ENCODE measurements around the gene VPS26C.
A peak's percentile ranks its signal among the peaks of the same experiment; 100 is the strongest.
"Not testable (repeated sequence)": the region's sequence is repeated elsewhere in the genome, so short reads cannot be mapped to it uniquely, and the experiment has no call there.

Gene VPS26C

GRCh38 chr21:37267269-37268185, at the start of gene VPS26C:
Gene VPS26C (minus strand): TSS chr21:37267334. CDS start chr21:37267294, 40 bp downstream.
- peak; percentile 45 for DNase-seq

GRCh38 chr21:37316072-37316471, 48.9 kb upstream of the VPS26C start:
- not testable (repeated sequence) for DNase-seq

DNA sequence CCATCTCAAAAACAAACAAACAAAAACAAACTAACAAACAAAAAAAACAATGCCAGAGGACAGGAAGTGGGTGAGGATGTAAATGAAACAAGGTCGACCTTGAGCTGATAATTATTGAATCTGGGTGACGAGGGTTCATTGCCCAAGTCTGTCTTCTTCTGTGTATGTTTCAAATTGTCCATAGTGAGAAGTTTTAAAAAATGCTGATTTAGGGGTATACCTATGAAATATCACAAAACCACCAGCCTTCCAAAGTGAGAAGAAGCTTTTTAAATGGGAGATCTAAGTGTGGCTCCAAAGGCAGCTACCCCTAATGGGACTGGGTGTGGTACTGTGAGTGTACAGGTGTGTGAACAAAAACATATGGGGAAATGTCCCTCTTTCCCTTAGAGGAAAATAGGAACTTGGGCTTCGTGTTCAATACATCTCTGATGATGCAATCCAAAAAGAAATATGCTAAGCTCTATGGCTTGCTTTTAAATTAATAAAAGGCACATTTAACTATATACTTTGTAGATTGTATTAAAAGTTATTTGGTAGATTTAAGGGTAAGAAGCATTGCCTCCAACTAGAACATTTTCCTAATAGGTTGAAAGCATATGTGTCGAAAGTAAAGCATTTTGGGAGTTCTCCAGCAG, 33.1 kb upstream of the VPS26C start:
- DNase-seq: no peak

- no peak for DNase-seq
Observed at GRCh38 chr21:37297364-37297763, 30.2 kb upstream of the VPS26C start.

GRCh38 chr21:37294679-37295078, 27.5 kb upstream of the VPS26C start:
- DNase-seq: no peak

DNA sequence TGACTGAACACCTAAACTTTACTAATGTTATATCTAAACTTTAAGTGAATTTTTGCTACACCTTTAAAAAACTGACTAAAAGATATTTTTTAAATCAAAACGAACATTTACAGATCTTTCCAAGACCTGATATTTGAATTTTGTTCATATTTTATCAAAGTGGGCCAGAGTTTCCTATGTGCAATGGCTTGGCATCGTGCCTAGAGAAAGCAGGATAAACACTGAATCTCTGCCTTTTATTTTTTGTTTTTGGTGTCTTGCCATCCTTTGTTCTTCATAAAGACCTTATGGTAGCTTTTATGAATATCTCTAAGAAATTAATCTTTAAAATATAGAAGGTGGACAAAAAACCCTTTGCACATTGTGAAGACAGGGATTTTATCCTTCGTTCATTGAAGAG, 25.8 kb upstream of the VPS26C start:
- no peak for DNase-seq

DNA sequence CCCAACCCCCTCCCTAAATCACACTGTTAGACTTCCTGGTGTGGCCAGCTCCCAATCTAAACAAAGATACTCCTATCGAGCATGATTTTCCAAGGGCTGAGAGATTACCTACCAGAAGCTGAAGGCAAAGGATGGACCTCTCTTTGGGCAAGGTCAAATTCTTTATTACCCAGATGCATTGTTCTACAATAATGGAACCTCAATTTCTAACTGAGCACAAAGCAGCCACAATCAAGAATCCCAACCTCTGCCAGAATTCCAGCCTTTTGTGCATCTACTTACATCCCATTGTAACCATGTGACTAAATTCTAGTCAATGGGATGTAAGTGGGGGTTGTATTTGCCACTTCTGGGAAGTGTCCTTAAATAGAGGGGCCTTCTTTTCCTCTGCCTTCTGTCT, 24.9 kb upstream of the VPS26C start:
- DNase-seq: no peak

DNA sequence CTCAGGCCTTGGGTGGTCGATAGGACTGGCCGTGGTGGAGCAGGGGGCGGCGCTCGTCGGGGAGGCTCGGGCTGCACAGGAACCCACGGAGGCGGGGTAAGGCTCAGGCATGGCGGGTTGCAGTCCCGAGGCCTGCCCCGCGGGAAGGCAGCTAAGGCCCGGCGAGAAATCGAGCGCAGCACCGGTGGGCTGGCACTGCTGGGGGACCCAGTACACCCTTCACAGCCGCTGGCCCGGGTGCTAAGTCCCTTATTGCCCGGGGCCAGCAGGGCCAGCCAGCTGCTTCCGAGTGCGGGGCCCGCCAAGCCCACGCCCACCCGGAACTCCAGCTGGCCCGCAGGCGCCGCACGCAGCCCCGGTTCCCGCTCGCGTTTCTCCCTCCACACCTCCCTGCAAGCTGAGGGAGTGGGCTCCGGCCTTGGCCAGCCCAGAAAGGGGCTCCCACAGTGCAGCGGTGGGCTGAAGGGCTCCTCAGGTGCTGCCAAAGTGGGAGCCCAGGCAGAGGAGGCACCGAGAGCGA, 16.1 kb upstream of the VPS26C start:
- DNase-seq: not testable (repeated sequence)

DNA sequence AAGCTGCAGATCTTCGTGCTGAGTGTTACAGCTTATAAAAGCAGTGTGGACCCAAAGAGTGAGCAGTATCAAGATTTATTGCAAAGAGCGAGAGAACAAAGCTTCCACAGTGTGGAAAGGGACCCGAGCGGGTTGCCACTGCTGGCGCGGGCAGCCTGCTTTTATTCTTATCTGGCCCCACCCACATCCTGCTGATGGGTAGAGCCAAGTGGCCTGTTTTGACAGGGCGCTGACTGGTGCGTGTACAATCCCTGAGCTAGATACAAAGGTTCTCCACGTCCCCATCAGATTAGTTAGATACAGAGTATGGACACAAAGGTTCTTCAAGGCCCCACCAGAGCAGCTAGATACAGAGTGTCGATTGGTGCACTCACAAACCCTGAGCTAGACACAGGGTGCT, 15.5 kb upstream of the VPS26C start:
- not testable (repeated sequence) for DNase-seq

DNA sequence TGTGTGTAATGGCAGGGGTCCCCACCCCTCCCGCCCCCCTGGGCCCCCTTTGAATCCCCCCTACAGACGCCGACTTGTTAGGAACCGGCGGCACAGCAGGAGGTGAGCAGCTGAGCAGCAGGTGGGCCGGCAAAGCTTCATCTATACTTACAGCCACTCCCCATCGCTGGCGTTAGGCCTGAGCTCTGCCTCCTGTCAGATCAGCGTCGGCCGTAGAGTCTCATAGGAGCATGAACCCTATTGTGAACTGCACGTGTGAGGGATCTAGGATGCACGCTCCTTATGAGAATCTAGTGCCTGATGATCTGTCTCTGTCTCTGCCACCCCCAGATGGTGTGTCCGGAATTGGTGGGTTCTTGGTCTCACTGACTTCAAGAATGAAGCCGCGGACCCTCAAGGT, 14.9 kb upstream of the VPS26C start:
- DNase-seq: no peak

DNA sequence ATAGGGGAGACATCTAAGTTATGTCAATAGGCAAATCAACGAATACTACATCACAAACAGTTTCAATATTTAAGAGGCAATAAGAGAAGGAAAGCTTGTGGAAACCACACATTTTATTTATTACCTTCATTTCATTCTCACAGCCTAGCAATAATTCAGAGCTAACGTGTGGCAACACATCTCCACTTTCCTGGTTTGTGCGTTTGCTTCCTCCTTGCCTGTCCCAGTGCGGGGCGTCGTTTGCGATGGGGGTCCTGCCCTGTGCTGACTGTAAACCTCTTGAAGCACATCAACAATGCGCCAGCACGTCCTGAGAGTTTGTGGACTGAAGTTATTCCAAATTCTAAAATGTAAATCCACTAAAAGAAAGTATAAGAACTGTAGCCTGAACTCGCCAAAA, 14.4 kb upstream of the VPS26C start:
- DNase-seq: no peak

GRCh38 chr21:37279271-37279670, 12.1 kb upstream of the VPS26C start:
- DNase-seq: not testable (repeated sequence)

GRCh38 chr21:37278199-37278598, 11.1 kb upstream of the VPS26C start:
- no peak for DNase-seq

GRCh38 chr21:37276377-37276776, 9.2 kb upstream of the VPS26C start:
- DNase-seq: no peak

DNA sequence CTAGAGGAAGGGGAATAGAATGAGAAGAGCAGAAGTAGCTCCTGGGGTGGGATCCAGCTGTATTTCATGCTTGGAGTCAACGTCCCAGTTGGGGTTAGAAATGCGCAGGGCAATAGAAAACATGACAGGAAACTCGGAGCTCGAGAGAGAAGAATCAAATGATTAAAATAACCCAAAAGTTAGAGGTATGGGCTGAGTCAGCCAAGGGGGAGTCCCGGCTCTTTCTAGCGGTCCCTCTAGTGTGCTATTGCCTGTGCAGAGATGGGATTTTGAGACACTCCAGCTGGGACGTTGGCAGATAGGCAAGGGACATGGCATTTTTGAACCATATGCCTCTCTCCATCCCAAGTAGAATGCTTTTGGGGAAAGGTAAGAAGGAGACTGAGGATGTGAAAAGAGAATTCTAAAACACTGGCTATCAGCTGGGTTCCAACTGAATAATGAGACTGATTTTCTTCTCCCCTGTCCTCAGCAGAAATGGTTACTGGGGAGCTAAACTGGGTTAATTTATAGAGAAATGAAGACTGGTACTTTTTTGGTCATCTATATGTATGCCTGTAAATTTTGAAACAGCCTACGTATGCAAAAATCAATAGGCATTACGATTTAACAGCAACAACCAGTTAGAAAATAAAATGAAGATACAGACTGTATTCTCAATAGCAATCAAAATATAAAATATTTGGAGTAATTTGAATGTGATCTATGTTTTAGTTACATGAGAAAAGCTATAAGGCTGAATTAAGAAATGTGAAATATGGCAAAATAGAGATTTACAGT, 7.0 kb upstream of the VPS26C start:
- DNase-seq: no peak

GRCh38 chr21:37273440-37273839, 6.3 kb upstream of the VPS26C start:
- no peak for DNase-seq

- DNase-seq: no peak
Observed at GRCh38 chr21:37272897-37273296, 5.8 kb upstream of the VPS26C start.

DNA sequence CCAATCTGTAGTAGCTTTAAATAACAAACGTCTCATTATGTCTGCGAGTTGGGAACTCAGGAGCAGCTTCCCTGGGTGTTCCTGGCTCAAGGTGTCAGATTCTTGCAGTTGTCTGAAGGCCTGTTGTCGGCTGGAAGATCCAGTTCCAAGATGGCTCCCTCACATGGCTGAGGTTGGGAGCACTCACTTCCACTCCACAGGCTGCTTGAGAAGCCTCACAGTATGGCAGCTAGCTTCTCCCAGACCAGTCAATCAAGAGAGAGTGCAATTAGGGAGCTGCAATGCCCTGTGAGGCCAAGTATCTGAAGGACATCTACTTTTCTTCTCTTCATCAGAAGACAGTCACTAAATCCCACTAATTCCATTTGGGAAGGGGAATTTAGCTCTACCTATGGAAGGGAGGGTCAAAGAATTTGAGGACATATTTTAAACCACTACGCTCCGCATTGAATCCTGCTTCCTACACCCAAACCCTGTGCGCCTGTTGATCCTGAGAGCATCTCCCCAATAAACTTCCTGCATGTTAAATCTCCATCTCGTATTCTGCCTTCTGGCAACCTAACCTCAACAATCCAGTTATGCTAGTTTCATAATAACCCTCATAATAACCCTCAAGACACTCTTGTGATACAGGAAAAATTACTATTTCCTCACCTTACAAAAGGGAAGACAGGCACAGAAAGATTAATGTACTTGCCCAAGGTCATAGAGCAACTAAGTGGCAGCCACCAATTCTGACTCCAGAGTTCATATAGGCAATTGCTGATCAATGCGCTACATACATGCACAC, 3.6 kb upstream of the VPS26C start:
- DNase-seq: no peak

GRCh38 chr21:37269481-37269880, 2.3 kb upstream of the VPS26C start:
- no peak for DNase-seq

DNA sequence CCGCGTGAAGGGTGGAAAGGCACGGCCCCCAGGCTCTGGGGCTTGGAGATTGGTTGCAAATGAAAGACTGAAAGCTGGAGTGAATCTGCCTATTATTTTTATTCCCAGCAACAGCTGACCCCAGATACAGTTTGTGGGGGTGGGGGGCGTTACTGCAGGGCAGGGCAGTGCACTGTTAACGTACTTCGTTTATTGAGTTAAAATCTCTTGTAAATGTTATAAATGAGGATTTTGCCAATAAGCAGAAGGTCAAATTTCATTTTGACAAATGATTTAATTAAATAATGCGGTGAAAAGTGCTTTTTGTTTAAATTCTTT, 1.0 kb upstream of the VPS26C start:
- DNase-seq: no peak

GRCh38 chr21:37266515-37267221, 466 bp downstream of the VPS26C start:
- no peak for DNase-seq

- DNase-seq: no peak
Observed at GRCh38 chr21:37264808-37265207, 2.3 kb downstream of the VPS26C start.

All from 8988T (cell line).